Activated T-helper 2 cell treated with anti-CD3 and anti-CD28 coated beads, Interferon-gamma antibody, Interleukin-2, Interleukin-4, amounts not matched to agents 10 μg/mL and 5 μg/mL and 100 μg/mL, durations not matched to agents 14 hours and 24 hours and 36 hours (primary cell): ENCODE results near the gene FAM89B. TPM values are rescaled to one million over a fixed set of nuclear protein-coding genes. Genes with fewer than 3 reads are reported as not detected.

Source experiments
- DNase-seq: peaks from one replicate; pipeline ENCODE4 v3.0.0; 2021; ENCODE audit warnings: low spot score
- H3K27ac Mint-ChIP-seq: one replicate; pipeline ENCODE4 v1.8.0; 2021; ENCODE audit warnings: mixed read lengths
- H3K27me3 Mint-ChIP-seq: one replicate; pipeline ENCODE4 v1.8.0; 2021; ENCODE audit warnings: low read depth, mixed read lengths
- H3K36me3 Mint-ChIP-seq: one replicate; pipeline ENCODE4 v1.8.0; 2021; ENCODE audit warnings: low read depth, mixed read lengths
- H3K4me1 Mint-ChIP-seq: one replicate; pipeline ENCODE4 v1.8.0; 2021; ENCODE audit warnings: low read depth, mixed read lengths
- H3K4me3 Mint-ChIP-seq: one replicate; pipeline ENCODE4 v1.8.0; 2021; ENCODE audit warnings: low read depth, mild to moderate bottlenecking, moderate library complexity, mixed read lengths
- H3K9me3 Mint-ChIP-seq: one replicate; pipeline ENCODE4 v1.8.0; 2021; ENCODE audit warnings: mixed read lengths
- intact Hi-C: fragments of 100-400 bp; cut with micrococcal nuclease; formaldehyde crosslinking; loops from one replicate; pipeline ENCODE4 v1.15.1; 2023
- total RNA-seq: library from RNA; stranded (reverse); gene quantifications from 2 replicates; pipeline ENCODE4 v1.2.3, GENCODE V29; 2022

FAM89B gene
- total RNA-seq, 1 donor from 2014 or later = 31.5 TPM

GRCh38 chr11:65611028-65611757, 38.9 kb downstream of the FAM89B start:
- Mint-ChIP-seq H3K4me3 (peak overlapping the region; percentile 92), H3K36me3 (peaks cover 54% of the 10 kb centered on the region), H3K27ac (peak overlapping the region; percentile 22), H3K9me3 (no peaks in the 10 kb centered on the region), H3K27me3 (no peaks in the 10 kb centered on the region), H3K4me1 (peaks cover 29% of the 10 kb centered on the region)
- no peak for DNase-seq
- intact Hi-C loops = no loop called here

- H3K27ac Mint-ChIP-seq = peak overlapping the region; percentile 79
- peak overlapping the region; percentile 92 for H3K4me3 Mint-ChIP-seq
- peaks cover 54% of the 10 kb centered on the region for H3K36me3 Mint-ChIP-seq
- intact Hi-C loops = no loop called here
- no peaks in the 10 kb centered on the region for H3K27me3 Mint-ChIP-seq
- no peak for DNase-seq
- peaks cover 36% of the 10 kb centered on the region for H3K4me1 Mint-ChIP-seq
- H3K9me3 Mint-ChIP-seq = no peaks in the 10 kb centered on the region
Observed at GRCh38 chr11:65611758-65612603, 39.6 kb downstream of the FAM89B start.

- Mint-ChIP-seq H3K27me3 (no peaks in the 10 kb centered on the region), H3K27ac (peak overlapping the region; percentile 79), H3K36me3 (peaks cover 55% of the 10 kb centered on the region), H3K9me3 (no peaks in the 10 kb centered on the region), H3K4me1 (peaks cover 39% of the 10 kb centered on the region), H3K4me3 (peak overlapping the region; percentile 92)
- intact Hi-C loops = no loop called here
- no peak for DNase-seq
Observed at GRCh38 chr11:65612691-65613090, 40.4 kb downstream of the FAM89B start.

DNA sequence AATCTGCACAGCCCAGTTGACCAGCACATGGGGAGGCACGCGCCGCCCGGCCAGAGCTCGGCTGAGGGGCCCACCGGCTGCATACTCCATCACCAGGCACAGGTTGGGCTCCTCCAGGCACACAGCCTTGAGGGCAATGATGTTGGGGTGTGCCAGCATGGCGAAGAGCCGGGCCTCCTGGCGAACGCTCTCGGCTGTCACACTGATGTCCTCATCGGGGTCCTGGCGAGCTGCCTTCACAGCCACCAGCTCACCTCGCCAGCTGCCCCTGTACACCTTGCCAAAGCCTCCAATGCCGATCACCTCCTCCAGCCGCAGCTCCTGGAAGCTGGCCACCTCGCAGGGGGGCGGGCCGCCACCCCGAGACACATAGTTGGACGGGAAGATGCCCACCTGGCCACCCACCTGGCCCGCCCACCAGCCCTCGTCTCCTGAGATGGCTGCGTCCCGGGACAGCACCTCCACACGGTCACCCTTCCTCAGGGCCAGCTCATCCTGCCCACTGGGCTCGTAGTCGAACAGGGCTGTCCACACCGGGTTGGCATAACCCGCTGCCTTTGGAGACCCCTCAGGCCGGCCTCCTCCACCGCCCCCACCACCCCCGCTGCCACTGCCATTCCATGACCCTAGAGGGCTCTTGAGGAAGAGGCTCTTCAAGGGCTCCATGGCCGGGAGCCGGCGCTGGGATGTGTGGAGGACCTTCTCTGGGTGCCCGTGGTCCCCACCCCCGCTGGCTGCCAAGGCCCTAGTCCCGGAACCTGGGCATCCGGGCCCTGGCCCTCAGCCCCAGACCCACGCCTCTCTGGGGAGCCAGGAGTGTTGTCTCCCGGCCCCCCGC, 41.0 kb downstream of the FAM89B start:
- Mint-ChIP-seq H3K27me3 (no peaks in the 10 kb centered on the region), H3K36me3 (peaks cover 49% of the 10 kb centered on the region), H3K4me1 (peaks cover 39% of the 10 kb centered on the region), H3K9me3 (no peaks in the 10 kb centered on the region), H3K4me3 (peak overlapping the region; percentile 92), H3K27ac (peak overlapping the region; percentile 63)
- intact Hi-C loops = no loop called here
- peak; percentile 21 for DNase-seq

DNA sequence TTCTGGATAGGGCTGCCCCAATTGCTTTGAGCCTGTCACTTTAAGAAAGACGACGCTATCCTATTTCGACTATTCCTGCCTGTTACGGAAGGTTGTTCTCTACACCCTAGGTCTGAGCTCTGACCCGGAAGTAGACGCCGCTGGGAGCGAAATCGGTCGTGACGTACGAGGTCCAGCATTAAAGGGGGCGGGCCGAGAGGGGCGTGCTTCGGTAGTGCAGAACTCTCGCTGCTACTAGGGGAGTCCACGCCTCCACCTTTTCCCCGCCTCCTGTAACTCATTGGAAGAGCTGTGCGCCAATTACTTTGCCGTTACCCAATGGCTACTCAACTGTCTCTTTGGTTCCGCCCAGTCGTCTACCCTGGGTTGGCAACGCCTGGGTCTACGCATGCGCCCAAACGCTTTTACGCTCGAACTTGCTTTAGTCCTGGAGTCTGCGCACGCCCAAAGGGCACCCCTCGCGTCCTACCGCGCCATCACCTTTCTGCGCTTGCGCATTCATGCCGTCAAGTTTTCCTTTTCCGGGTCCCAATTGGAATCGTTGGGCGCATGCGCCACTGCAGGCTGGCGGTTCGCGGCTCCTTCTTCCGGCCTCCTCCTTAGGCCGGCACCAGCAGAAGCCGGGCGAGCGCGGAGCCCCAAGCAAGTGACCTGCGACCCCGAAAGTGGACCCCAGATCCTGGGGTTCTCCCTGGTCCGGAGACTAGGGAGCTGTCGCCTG, 43.1 kb downstream of the FAM89B start, which contains the start of gene PCNX3:
Gene PCNX3, plus strand, starts transcription at position 548 of the 721 bp plus-strand sequence. CDS start 536 bp downstream, outside the sequence.
- Mint-ChIP-seq H3K27ac (peak within 1 kb of the TSS; percentile 94), H3K4me3 (peak within 1 kb of the TSS; percentile 98), H3K36me3 (peaks cover 46% of the 10 kb centered on the region), H3K4me1 (peaks cover 27% of the 10 kb centered on the region), H3K9me3 (no peaks in the 10 kb centered on the region), H3K27me3 (no peaks in the 10 kb centered on the region)
- peak; percentile 100 for DNase-seq
- intact Hi-C loops = loop anchor here (1.0 to 2.0 kb wide), 7 partner anchors 27 to 653 kb away; partner anchors contain the start of genes RAB1B, RELA and ZNRD2

- no peaks in the 10 kb centered on the region for H3K9me3 Mint-ChIP-seq
- H3K27me3 Mint-ChIP-seq = no peaks in the 10 kb centered on the region
- H3K4me1 Mint-ChIP-seq = peaks cover 21% of the 10 kb centered on the region
- H3K27ac Mint-ChIP-seq = peak overlapping the region; percentile 94
- intact Hi-C loops = loop anchor here (1.0 to 2.0 kb wide), 7 partner anchors 27 to 652 kb away; partner anchors contain the start of genes RAB1B, RELA and ZNRD2
- peaks cover 42% of the 10 kb centered on the region for H3K36me3 Mint-ChIP-seq
- peak overlapping the region; percentile 98 for H3K4me3 Mint-ChIP-seq
- no peak for DNase-seq
Observed at GRCh38 chr11:65615950-65616574, 43.7 kb downstream of the FAM89B start.

DNA sequence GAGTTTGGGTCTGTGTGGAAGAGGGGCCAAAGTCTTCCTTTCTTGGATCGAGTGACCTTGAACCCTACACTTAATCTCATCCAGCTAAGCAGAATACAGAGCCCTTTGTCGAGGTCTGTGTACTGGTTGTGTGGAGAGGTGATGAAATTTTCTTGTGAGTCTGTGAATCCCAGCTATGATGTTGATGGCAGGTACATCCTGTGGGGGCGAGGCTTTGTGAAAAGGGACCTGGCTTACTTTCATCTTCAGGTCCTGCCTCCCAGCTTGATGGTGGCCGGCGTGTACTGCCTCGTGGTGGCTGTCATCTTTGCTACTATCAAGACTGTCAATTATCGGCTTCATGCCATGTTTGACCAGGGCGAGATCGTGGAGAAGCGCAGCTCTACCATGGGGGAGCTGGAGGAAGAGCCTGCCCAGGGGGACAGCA, 44.2 kb downstream of the FAM89B start:
- H3K36me3 Mint-ChIP-seq = peaks cover 41% of the 10 kb centered on the region
- H3K4me1 Mint-ChIP-seq = peaks cover 20% of the 10 kb centered on the region
- H3K4me3 Mint-ChIP-seq = peak overlapping the region; percentile 98
- intact Hi-C loops = no loop called here
- peak; percentile 31 for DNase-seq
- H3K27me3 Mint-ChIP-seq = no peaks in the 10 kb centered on the region
- H3K27ac Mint-ChIP-seq = peak overlapping the region; percentile 90
- H3K9me3 Mint-ChIP-seq = no peaks in the 10 kb centered on the region

- peaks cover 39% of the 10 kb centered on the region for H3K36me3 Mint-ChIP-seq
- intact Hi-C loops = no loop called here
Observed at GRCh38 chr11:65617136-65617850, 45.0 kb downstream of the FAM89B start.

DNA sequence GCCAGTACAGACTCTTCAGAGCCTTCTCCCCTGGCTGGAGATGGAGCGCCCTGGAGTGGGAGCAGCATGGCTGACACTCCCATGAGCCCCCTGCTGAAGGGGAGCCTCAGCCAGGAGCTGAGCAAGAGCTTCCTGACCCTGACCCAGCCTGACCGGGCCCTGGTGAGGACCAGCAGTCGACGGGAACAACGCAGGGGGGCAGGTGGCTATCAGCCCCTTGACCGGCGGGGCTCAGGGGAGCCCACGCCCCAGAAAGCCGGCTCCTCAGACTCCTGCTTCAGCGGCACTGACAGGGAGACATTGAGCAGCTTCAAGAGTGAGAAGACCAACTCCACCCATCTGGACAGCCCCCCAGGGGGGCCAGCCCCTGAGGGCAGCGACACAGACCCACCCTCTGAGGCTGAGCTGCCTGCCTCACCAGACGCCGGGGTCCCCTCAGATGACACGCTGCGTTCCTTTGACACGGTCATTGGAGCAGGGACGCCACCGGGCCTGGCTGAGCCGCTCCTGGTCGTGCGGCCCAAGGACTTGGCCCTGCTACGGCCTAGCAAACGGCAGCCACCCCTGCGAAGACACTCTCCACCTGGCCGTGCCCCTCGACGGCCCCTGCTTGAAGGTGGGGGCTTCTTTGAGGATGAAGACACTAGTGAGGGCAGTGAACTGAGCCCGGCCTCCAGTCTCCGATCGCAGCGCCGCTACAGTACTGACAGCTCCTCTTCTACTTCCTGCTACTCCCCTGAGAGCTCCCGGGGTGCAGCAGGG, 45.8 kb downstream of the FAM89B start:
- peaks cover 13% of the 10 kb centered on the region for H3K4me1 Mint-ChIP-seq
- H3K4me3 Mint-ChIP-seq = peak overlapping the region; percentile 98
- intact Hi-C loops = no loop called here
- no peak overlapping the region for H3K27ac Mint-ChIP-seq
- DNase-seq = no peak
- no peaks in the 10 kb centered on the region for H3K27me3 Mint-ChIP-seq
- no peaks in the 10 kb centered on the region for H3K9me3 Mint-ChIP-seq
- H3K36me3 Mint-ChIP-seq = peaks cover 44% of the 10 kb centered on the region

More at GRCh38 chr11:65617136-65617850, 45.0 kb downstream of the FAM89B start:
- no peaks in the 10 kb centered on the region for H3K27me3 Mint-ChIP-seq
- DNase-seq = no peak
- H3K4me3 Mint-ChIP-seq = peak overlapping the region; percentile 98
- no peaks in the 10 kb centered on the region for H3K9me3 Mint-ChIP-seq
- peaks cover 16% of the 10 kb centered on the region for H3K4me1 Mint-ChIP-seq
- peak overlapping the region; percentile 90 for H3K27ac Mint-ChIP-seq

- DNase-seq = no peak
- no peaks in the 10 kb centered on the region for H3K27me3 Mint-ChIP-seq
- no peak overlapping the region for H3K27ac Mint-ChIP-seq
- peaks cover 12% of the 10 kb centered on the region for H3K4me1 Mint-ChIP-seq
- H3K4me3 Mint-ChIP-seq = no peak overlapping the region
- intact Hi-C loops = no loop called here
- H3K36me3 Mint-ChIP-seq = peaks cover 46% of the 10 kb centered on the region
- no peaks in the 10 kb centered on the region for H3K9me3 Mint-ChIP-seq
Observed at GRCh38 chr11:65618763-65619162, 46.4 kb downstream of the FAM89B start.
